GM21360 (cell line): ENCODE data around the gene MPHOSPH9.
A peak's percentile ranks its signal among the peaks of the same experiment; 100 is the strongest.

Experiments used
- ATAC-seq: cut with Tn5 transposase; IDR thresholded peaks from one replicate; pipeline ENCODE4 v1.9.1; 2021; ENCODE audit warnings: mild to moderate bottlenecking, moderate library complexity; ENCODE audit not compliant: unreplicated experiment

The MPHOSPH9 gene

GRCh38 chr12:123232807-123233504 is at the start of gene MPHOSPH9, which contains the start of gene MTRFR:
MPHOSPH9 (minus strand) TSS chr12:123233141; CDS start chr12:123230364, 2,777 bp downstream.
MTRFR (plus strand) TSS chr12:123233436; CDS start chr12:123253675, 20,239 bp downstream.
- peak; percentile 79 for ATAC-seq

- no peak for ATAC-seq
These were observed 49.2 kb upstream of the MPHOSPH9 start for GRCh38 chr12:123282111-123282510.

GRCh38 chr12:123280971-123281370 is 48.0 kb upstream of the MPHOSPH9 start:
- no peak for ATAC-seq

- ATAC-seq: peak; percentile 71
These were observed 45.2 kb upstream of the MPHOSPH9 start for GRCh38 chr12:123278101-123278627.

- ATAC-seq: no peak
These were observed 40.2 kb upstream of the MPHOSPH9 start for GRCh38 chr12:123273166-123273565.

- peak; percentile 48 for ATAC-seq
These were observed 38.2 kb upstream of the MPHOSPH9 start for GRCh38 chr12:123271001-123271668.

GRCh38 chr12:123270214-123271000 is 37.5 kb upstream of the MPHOSPH9 start:
- no peak for ATAC-seq

GRCh38 chr12:123269896-123270213 is 36.9 kb upstream of the MPHOSPH9 start:
- no peak for ATAC-seq

GRCh38 chr12:123269395-123269892 is 36.5 kb upstream of the MPHOSPH9 start:
- no peak for ATAC-seq

- no peak for ATAC-seq
These were observed 35.9 kb upstream of the MPHOSPH9 start for GRCh38 chr12:123268850-123269249.

- no peak for ATAC-seq
These were observed 35.3 kb upstream of the MPHOSPH9 start for GRCh38 chr12:123267991-123268843.

GRCh38 chr12:123267335-123267920 is 34.5 kb upstream of the MPHOSPH9 start:
- no peak for ATAC-seq

GRCh38 chr12:123266679-123267277 is 33.8 kb upstream of the MPHOSPH9 start:
- ATAC-seq: no peak

GRCh38 chr12:123265851-123266678 is 33.1 kb upstream of the MPHOSPH9 start:
- no peak for ATAC-seq

GRCh38 chr12:123264642-123265041 is 31.7 kb upstream of the MPHOSPH9 start:
- ATAC-seq: no peak

GRCh38 chr12:123263196-123263817 is 30.4 kb upstream of the MPHOSPH9 start:
- ATAC-seq: no peak

GRCh38 chr12:123261196-123261595 is 28.3 kb upstream of the MPHOSPH9 start:
- ATAC-seq: no peak

GRCh38 chr12:123260081-123260480 is 27.1 kb upstream of the MPHOSPH9 start:
- no peak for ATAC-seq
